ENCODE measurements around the gene ZNF280D.

Gene ZNF280D

GRCh38 chr15:56725386-56725785 lies 7.9 kb downstream of the ZNF280D start:
- H3K4me2 ChIP-seq (ENCODE audit: low read length), result no peak overlapping the region
- H3K79me2 ChIP-seq, result peaks cover 27% of the 10 kb centered on the region
- no peak overlapping the region for H2AFZ ChIP-seq
- no peaks in the 10 kb centered on the region for H3K36me3 ChIP-seq (ENCODE audit: control insufficient read depth, insufficient read depth, low read length)
- H3K27ac ChIP-seq, result no peak overlapping the region
- H3K27me3 ChIP-seq (ENCODE audit: control insufficient read depth, insufficient read depth, low read length), result no peaks in the 10 kb centered on the region
- no peaks in the 10 kb centered on the region for H3K9me3 ChIP-seq (ENCODE audit: control insufficient read depth, low read length)
- H3K4me1 ChIP-seq, result peaks cover 5% of the 10 kb centered on the region
- H3K9ac ChIP-seq, result no peak overlapping the region
- TF ChIP-seq CTCF (IDR thresholded peaks at IDR 0.05), result no peak
- H3K4me3 ChIP-seq (ENCODE audit: low read depth, low read length), result no peak overlapping the region

GRCh38 chr15:56724232-56724631 lies 9.1 kb downstream of the ZNF280D start:
- no peaks in the 10 kb centered on the region for H3K27me3 ChIP-seq (ENCODE audit: control insufficient read depth, insufficient read depth, low read length)
- H3K4me1 ChIP-seq, result peaks cover 3% of the 10 kb centered on the region
- peaks cover 32% of the 10 kb centered on the region for H3K79me2 ChIP-seq
- H3K4me3 ChIP-seq (ENCODE audit: low read depth, low read length), result no peak overlapping the region
- no peak for TF ChIP-seq CTCF (IDR thresholded peaks at IDR 0.05)
- no peak overlapping the region for H2AFZ ChIP-seq
- no peak overlapping the region for H3K9ac ChIP-seq
- H3K4me2 ChIP-seq (ENCODE audit: low read length), result no peak overlapping the region
- no peaks in the 10 kb centered on the region for H3K9me3 ChIP-seq (ENCODE audit: control insufficient read depth, low read length)
- H3K27ac ChIP-seq, result no peak overlapping the region
- no peaks in the 10 kb centered on the region for H3K36me3 ChIP-seq (ENCODE audit: control insufficient read depth, insufficient read depth, low read length)

GRCh38 chr15:56723787-56724186 lies 9.5 kb downstream of the ZNF280D start:
- Histone ChIP-seq H3K27ac (no peak overlapping the region), H2AFZ (no peak overlapping the region), H3K27me3 (ENCODE audit: control insufficient read depth, insufficient read depth, low read length) (no peaks in the 10 kb centered on the region), H3K9me3 (ENCODE audit: control insufficient read depth, low read length) (no peaks in the 10 kb centered on the region), H3K9ac (no peak overlapping the region), H3K4me2 (ENCODE audit: low read length) (no peak overlapping the region), H3K4me3 (ENCODE audit: low read depth, low read length) (no peak overlapping the region), H3K36me3 (ENCODE audit: control insufficient read depth, insufficient read depth, low read length) (no peaks in the 10 kb centered on the region), H3K79me2 (peaks cover 34% of the 10 kb centered on the region), H3K4me1 (peaks cover 6% of the 10 kb centered on the region)
- TF ChIP-seq CTCF (IDR thresholded peaks at IDR 0.05), result no peak

- H3K4me1 ChIP-seq, result peaks cover 7% of the 10 kb centered on the region
- H3K27ac ChIP-seq, result no peak overlapping the region
- no peak overlapping the region for H3K4me3 ChIP-seq (ENCODE audit: low read depth, low read length)
- no peaks in the 10 kb centered on the region for H3K36me3 ChIP-seq (ENCODE audit: control insufficient read depth, insufficient read depth, low read length)
- no peak overlapping the region for H2AFZ ChIP-seq
- no peaks in the 10 kb centered on the region for H3K27me3 ChIP-seq (ENCODE audit: control insufficient read depth, insufficient read depth, low read length)
- TF ChIP-seq CTCF (IDR thresholded peaks at IDR 0.05), result no peak
- no peak overlapping the region for H3K4me2 ChIP-seq (ENCODE audit: low read length)
- no peak overlapping the region for H3K9ac ChIP-seq
- H3K9me3 ChIP-seq (ENCODE audit: control insufficient read depth, low read length), result no peaks in the 10 kb centered on the region
- H3K79me2 ChIP-seq, result peaks cover 27% of the 10 kb centered on the region
Observed at GRCh38 chr15:56719774-56720555, 13.3 kb downstream of the ZNF280D start.
